Sciatic nerve (tissue), 2 donors: ENCODE results near the gene IFNA16. TPM values are rescaled to one million over a fixed set of nuclear protein-coding genes. Genes with fewer than 3 reads are reported as not detected.
"Not testable (repeated sequence)": the region's sequence is repeated elsewhere in the genome, so short reads cannot be mapped to it uniquely, and the experiment has no call there.

Experiments
- ATAC-seq: fragments of 200-7000 bp; cut with Tn5 transposase; one replicate; pipeline ENCODE4 v1.9.1; 2020; ENCODE audit warnings: mild to moderate bottlenecking, moderate library complexity
- DNase-seq: peaks from one replicate; pipeline ENCODE4 v3.0.0-alpha.2; 2020; ENCODE audit warnings: low spot score
- intact Hi-C: fragments of 100-400 bp; cut with DNase I; formaldehyde crosslinking; loops from one replicate; pipeline ENCODE4 v1.14.2; 2022
- total RNA-seq: library from RNA; stranded (reverse); fragmentation: NEBNext Ultra II Directional; extraction: Animal tissue kit (Norgen Biotek cat#: 25700); gene quantifications from one replicate; pipeline ENCODE4 v1.2.1, GENCODE V29; 2021
- donor health status: DM: no; HTN: no; CAD: no.
- donor health status: DM: no; HTN: no; CAD: no.

IFNA16 gene
- not detected for total RNA-seq

DNA sequence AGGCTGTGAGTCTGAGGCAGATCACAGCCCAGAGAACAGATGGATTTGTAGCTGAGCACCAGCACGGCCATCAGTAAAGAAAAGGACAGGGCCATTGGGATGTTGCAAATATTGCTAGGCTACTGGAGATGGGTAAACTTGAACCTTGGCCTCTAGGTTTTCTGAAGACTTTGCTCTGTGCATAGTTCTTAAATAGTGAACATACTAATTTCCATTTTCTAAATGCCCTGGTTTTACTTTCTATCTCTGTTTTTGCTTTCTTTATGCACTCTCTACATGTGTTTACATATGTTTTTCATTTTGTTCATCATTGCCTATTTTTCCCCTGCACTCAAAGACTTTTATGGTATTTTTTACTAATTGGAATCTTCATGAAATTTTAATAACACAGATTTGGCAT is at the start of gene IFNA16:
Gene IFNA16, minus strand, starts transcription at position 101 of the 400 bp plus-strand sequence. Its CDS starts 6 bp downstream, at position 95.
- DNase-seq, ATAC-seq, intact Hi-C loops: not testable (repeated sequence)

DNA sequence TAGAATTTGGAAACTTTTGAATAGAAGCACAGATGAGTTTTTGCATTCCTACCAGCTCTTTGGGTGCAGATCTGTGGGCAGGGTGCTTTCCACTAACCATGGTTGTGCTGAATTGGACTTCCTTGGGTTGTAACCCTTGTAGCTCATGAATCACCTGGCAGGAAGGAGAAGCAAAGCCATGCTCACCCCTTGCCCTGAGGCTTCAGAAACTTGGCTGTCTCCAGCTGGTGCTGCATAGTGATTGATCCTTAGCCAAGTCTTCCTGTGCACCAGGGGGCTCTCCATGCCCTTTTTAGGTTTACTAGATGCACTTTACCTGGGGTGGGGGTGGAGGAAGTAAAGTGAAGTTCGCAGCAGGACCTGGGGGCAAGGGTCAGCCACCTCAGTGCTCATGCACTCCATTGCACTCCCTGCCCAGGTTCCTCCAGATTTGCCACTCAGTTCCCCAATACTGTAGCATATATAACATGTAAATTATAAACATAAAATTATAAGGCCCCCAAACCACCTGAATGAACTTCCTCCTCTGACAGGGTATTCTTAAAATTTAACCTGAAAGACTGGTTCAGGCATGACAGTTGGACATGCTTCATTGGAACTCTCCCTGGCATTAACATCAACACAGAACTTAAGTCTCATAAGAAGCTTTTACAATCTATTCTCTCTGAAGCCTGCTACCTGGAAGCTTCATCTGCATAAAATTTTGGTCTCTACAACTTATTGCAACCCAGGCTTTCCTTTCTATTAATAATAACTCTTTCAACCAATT is 48.5 kb upstream of the IFNA16 start:
- intact Hi-C loops: no loop called here
- ATAC-seq (no peak), DNase-seq (no peak)

DNA sequence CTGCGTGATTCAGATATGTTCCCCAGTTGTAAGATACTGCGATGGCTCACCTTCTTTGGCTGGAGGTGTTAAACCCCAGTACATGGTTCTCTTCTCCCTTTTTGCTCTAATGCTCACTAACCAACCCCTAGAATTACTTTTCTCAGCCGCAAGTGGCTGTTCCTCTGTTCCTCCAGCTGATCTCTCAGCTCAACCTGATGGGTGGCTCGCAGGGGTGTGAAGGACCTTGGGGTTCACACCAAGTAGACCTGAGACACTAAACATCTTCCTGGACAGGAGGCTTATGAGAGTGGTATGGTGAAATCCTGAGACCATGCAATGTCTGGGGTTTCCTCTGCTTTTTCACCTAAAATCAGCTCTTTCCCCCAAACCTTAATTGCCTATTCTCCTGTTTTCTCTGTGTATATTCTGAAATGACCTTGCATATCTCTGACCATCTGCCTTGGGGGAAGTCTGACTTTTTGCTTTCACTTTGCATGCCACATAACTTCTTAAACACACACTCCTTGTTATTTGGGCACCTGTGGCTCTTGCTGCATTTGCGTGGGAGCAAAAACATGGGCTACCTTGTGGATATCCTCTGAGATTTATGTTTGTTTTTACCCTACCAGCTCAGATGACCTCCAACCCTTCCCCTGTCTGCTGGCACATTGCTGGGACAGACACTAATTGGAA is 38.6 kb upstream of the IFNA16 start:
- intact Hi-C loops: no loop called here

DNA sequence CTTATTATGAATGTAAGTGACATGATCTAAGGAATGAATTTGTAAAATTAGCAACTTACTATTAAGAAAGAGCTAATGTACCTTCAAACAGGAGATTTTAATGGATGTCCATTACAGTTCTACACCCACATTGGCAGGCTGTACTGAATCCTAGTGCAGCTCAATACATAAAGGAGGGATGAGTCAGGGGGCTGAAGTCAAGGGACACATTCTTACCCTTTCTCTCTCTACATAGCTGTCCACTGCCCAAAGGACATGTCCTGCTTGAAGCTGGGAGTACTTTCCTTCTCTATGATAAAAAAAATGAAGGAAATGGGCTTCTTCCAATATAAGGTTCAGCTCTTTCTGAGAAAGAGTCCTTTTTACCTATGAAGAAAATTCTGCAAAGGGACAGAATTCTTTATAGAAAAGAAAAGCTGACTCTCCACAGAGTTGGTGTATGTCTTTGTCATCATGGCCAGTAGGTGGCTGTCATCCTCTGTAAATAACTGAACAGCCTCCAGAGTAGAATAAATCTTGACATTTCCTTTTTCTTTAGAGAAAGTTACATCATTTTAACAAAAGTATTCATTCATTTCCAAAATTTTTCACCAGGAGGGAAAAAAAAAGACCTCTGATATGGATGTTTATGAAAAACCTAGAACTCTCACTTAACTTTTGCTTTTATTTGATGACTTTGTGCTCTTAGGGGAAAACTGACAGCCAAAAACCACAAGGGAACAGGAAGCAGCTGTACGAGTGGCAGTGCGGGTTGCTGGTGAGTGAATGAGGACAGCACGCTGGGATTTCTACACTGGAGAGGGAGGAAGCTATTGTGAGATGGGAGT is 35.8 kb upstream of the IFNA16 start:
- intact Hi-C loops: no loop called here
- ATAC-seq: peak; percentile 85

More for the DNA sequence above, 38.6 kb upstream of the IFNA16 start:
- DNase-seq: no peak
- ATAC-seq: no peak

DNA sequence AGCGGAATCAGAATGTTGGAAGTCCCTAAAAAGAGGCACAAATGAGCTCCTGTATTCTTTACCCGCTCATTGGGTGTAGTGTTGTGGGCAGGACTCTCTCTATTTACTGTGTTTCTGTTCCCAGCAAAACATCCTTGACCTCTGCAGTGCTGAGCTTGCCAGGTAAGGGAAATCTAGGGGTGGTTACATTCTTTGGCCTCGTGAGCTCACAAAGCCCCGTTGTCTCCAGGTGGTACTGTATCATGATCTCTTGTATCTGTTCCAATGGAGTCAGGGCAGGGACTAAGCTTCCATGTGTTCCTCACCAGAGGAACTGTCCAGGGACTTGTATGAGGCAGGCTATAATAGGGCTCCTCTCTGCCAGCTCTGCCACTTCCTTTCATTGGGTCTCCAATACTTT is 34.5 kb upstream of the IFNA16 start:
- intact Hi-C loops: no loop called here
- no peak for DNase-seq
- ATAC-seq: no peak

More for the DNA sequence above, 35.8 kb upstream of the IFNA16 start:
- DNase-seq: peak; percentile 61

DNA sequence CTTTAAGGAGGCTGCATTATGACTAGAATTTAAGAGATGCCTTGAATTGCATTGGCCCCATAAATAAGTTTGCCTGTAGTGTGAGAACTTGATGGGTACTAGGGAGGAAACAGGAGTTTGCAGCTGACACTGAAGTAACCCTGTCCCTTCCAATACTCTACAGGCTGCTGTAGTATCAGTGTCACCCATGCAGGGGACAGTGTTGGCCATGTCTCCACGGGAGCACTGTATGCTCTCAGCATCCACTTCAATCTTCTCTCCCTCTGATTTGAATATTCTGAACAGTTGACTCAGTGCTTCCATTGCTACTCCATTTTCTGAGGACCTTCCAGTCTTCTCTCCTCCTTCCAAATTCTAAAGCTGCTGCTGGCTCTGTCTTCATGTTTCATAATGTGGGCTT is 34.1 kb upstream of the IFNA16 start:
- intact Hi-C loops: no loop called here
- ATAC-seq (no peak), DNase-seq (no peak)

DNA sequence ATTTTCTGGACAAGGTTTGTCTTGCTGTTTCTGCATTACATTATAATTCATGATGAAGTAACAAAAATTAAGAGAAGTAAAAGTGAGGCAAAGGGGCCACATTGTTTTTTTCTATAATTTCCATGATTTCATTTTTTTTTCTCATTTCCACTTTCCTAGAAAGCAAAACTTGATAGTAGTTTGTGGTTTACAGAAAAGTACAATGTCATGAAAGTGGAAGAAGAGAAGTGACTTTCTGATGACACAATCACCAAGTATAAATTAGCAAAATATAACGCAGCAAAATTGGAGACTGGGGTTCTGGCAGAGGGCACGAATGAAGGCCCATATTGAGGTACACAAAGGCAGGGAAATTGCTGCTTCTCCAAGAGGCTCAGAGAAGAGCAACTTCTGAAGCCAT is 27.7 kb upstream of the IFNA16 start:
- DNase-seq (no peak), ATAC-seq (no peak)
- intact Hi-C loops: no loop called here

DNA sequence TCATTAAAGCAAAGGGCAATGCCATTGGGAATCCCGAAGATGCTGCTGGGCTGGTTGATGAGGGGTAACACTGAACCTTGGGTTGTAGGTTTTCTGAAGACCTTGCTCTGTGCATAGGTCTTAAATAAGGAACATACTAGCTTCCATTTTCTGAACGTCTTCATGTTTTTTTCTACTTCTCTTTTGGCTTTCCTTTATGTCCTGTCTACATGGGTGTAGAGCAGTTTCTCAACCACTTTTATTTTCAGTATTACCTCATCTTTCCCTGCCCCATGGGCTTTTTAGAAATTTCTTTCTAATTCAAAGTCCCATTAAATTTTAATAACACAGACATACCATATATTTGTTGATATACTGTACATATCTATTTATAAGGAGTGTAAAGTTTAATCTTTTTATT is 22.8 kb upstream of the IFNA16 start, which contains the start of gene IFNA14:
Gene IFNA14, minus strand, starts transcription at position 95 of the 400 bp plus-strand sequence. Its CDS starts 70 bp downstream, at position 25.
- intact Hi-C loops: no loop called here
- ATAC-seq: no peak
- no peak for DNase-seq

DNA sequence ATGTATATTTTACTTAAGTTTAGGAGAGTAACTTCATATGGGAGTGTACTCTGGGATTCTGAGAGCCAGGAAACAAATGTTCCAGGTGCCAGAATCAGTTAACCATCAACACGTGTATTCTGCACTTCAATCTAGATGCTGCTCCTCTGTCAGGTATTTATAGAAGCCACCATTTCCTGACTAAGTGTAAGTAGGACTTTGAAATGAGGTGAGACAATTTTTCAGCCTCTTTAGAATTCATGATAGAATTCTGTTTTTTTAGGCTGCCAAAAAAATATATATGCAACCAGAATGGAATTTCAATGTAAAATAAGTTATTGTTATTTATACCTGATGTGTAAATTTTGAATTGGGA is 19.2 kb upstream of the IFNA16 start:
- ATAC-seq, intact Hi-C loops: not testable (repeated sequence)

DNA sequence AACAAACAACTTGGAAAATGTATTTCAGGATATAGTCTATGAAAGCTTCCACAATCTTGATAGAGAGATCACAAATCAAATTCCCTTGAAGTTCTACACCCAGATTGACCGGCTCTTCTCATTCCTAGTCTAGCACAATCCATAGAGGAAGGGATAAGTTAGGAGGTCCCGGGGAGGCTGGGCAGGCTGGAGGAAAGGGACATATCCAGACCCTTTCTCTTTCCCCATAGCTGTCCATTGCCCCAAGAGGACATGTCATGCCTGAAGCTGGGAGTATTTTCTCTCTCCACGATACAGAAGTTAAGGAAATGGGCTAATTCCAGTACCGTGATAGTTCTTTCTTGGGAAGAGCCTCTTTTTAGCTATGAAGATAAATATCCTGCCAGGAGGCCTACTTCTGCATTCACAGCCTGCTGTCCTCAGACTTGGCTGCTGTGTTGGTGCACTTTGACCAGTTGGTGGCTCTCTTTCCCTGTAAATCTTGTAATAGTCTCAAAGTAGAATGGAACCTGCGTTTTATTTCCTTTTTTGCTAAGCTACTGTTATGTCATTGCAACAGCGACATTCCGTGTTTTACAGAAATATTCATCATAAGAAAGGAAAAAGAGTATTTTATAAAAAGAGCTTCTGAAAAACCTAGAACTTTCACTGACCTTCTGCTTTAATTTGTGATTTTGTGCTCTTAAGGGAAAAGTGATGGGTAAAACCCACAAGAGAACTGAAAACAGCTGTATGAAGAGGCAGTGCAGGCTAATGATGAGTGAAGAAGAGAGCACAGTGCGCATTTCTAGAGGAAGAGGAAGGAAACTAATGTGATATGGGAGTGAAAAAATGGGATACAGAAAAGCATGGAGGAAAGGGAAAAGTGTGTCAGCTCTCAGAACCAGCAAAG is 18.6 kb upstream of the IFNA16 start:
- DNase-seq, intact Hi-C loops: not testable (repeated sequence)
- ATAC-seq: peak; percentile 75

More for the DNA sequence above, 19.2 kb upstream of the IFNA16 start:
- not testable (repeated sequence) for DNase-seq

DNA sequence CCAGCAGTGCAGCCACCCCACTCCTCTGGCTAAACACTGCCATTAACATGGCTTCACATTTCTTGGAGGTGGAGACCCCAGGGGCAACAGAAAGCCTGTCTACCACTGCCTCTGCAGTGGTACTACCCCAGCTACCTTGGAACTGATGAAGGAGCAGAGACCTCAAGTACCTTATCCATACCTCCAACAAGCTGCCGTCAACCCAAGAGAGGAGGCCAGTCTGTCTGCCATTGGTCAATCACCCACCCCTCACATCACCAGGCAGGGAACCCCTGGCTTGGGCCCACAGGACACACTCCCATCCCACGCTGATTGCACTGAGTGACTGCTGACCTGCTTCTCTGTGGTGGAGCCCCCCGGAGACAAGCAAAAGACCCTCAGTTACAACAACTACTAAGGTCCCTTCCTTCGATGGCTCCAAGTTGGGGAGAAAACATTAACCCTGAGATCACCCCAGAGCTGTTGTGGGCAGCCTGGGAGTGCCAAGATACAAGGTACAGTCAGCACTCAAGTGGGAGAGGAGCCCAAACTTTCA is 17.1 kb upstream of the IFNA16 start:
- DNase-seq (no peak), ATAC-seq (no peak)
- intact Hi-C loops: no loop called here

DNA sequence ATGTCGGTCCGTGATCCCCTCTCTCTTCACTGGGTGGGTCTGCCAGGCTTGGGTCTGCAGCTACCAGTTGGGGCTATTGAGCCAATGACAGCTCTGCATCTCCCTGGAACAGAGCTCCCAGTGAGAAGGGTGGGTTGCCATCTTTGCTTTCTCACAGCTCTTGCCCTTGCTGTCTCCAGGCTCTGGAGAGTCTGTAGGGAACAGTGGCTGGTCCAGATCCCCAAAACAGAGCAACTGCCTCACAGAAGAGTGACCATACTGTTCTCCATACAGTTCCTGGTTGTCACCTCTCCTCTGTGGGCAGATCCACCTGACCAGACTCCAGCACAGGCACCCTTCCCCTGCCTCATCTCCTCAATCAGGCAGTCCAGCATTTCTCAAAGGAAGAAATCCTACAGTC is 16.1 kb upstream of the IFNA16 start:
- no peak for ATAC-seq
- intact Hi-C loops: no loop called here
- no peak for DNase-seq

DNA sequence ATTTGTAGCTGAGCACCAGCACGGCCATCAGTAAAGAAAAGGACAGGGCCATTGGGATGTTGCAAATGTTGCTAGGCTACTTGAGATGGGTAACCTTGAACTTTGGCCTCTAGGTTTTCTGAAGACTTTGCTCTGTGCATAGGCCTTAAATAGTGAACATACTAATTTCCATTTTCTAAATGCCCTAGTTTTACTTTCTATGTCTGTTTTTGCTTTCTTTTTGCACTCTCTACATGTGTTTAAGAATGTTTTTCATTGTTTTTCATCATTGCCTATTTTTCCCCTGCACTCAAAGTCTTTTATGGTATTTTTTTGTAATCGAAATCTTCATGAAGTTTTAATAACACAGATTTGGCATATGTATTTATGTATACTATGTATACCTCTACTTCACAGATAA is 11.0 kb upstream of the IFNA16 start, which contains the start of gene IFNA17:
Gene IFNA17, minus strand, starts transcription at position 101 of the 400 bp plus-strand sequence. Its CDS starts 49 bp downstream, at position 52.
- intact Hi-C loops: no loop called here
- no peak for ATAC-seq
- no peak for DNase-seq

DNA sequence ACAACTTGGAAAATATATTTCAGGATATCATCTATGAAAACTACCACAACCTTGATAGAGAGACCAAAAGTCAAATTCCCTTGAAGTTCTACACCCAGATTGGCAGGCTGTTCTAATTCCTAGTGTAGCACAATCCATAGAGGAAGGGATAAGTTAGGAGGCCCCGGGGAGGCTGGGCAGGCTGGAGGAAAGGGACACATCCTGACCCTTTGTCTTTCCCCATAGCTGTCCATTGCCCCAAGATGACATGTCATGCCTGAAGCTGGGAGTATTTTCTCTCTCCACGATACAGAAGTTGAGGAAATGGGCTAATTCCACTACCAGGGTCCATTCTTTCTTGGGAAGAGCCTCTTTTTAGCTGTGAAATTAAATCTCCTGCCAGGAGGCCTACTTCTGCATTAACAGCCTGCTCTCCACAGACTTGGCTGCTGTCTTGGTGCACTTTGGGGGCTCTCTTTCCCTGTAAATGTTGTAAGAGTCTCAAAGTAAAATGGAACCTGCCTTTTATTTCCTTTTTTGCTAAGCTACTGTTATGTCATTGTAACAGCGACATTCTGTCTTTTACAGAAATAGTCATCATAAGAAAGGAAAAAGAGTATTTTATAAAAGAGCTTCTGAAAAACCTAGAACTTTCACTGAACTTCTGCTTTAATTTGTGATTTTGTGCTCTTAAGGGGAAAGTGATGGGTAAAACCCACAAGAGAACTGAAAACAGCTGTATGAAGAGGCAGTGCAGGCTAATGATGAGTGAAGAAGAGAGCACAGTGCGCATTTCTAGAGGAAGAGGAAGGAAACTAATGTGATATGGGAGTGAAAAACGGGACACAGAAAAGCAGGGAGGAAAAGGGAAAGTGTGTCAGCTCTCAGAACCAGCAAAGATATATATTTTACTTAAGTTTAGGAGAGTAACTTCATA is 3.4 kb downstream of the IFNA16 start:
- ATAC-seq, DNase-seq, intact Hi-C loops: not testable (repeated sequence)

DNA sequence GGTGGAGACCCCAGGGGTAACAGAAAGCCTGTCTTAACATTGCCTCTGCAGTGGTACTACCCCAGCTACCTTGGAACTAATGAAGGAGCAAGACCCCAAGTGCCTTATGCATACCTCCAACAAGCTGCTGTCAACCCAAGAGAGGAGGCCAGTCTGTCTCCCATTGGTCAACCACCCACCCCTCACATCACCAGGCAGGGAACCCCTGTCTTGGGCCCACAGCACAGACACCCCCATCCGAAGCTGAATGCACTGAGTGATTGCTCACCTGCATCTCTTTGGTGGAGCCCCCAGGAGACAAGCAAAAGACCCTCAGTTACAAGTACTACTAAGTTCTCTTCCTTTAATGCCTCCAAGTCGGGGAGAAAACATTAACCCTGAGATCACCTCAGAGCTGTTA is 5.0 kb downstream of the IFNA16 start:
- ATAC-seq, DNase-seq, intact Hi-C loops: not testable (repeated sequence)

DNA sequence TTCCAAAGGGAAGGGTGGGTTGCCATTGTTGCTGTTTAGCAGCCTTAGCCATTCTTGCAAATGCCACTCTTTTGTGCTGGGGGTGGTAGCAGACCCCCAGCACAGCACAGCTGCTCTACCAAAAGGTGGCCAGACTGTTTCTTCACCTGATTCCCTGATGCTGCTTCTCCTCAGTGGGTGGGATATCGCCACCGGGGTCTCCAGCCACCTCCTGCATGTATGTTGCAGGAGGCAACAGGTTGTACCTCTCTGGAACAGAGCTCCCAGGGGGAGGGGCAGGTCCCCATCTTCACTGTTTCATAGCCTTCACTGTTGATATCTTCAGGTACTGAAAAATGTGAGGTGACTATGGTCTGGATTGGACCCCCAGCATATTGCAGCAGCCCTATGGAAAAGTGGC is 6.3 kb downstream of the IFNA16 start:
- intact Hi-C loops, DNase-seq, ATAC-seq: not testable (repeated sequence)

DNA sequence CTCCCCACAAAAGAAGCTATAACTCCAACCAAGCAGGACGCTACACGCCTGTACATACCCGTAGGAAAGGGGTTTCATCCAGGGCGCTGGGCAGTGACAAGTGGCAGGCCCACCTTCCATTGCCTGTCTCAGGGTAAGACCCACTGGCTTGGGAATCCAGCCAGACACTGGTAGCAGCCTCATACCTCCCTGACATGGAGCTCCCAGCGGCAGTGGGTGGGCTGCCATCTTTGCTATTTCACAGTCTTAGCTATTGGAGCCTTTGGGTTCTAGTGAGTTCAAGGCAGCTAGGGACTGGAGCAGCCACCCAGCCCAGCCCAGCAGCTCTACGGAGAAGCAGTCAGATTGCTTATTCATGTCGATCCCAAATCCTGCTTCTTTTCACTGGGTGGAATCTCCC is 6.8 kb downstream of the IFNA16 start:
- no peak for DNase-seq
- intact Hi-C loops: no loop called here
- ATAC-seq: no peak
